ENCODE data around the gene DSE.

GRCh38 chr6:116406678-116407345, 36.1 kb downstream of the DSE start:
- TF ChIP-seq GATA3 (IDR thresholded peaks at IDR 0.05; ENCODE audit: low read depth, low read length) (no peak), GATA2 (IDR thresholded peaks at IDR 0.05; ENCODE audit: low read depth, low read length) (no peak)

Measured in SH-SY5Y (cell line).